RWPE2 (cell line): ENCODE results near the gene PXDN.
A peak's percentile ranks its signal among the peaks of the same experiment; 100 is the strongest.

Experiments
- ATAC-seq: fragments of 200-7000 bp; cut with Tn5 transposase; 3 replicates; pipeline ENCODE4 v1.9.1; 2021; ENCODE audit warnings: low read depth
- DNase-seq: peaks from one replicate; pipeline ENCODE4 v3.0.0-alpha.2; 2020; ENCODE audit warnings: low spot score
- H3K27ac ChIP-seq: fragments of 450-650 bp; 2 replicates; pipeline ENCODE4 v1.5.1; 2017; ENCODE audit warnings: mild to moderate bottlenecking; ENCODE audit not compliant: poor library complexity, severe bottlenecking
- H3K27me3 ChIP-seq: fragments of 250-450 bp; sonication (Bioruptor Pico); 2 replicates; pipeline ENCODE4 v1.5.1; 2021; ENCODE audit warnings: mild to moderate bottlenecking, moderate library complexity; ENCODE audit not compliant: insufficient read depth, poor library complexity, severe bottlenecking
- H3K36me3 ChIP-seq: fragments of 250-450 bp; sonication (Bioruptor Pico); 2 replicates; pipeline ENCODE4 v1.5.1; 2020; ENCODE audit warnings: low read depth, mild to moderate bottlenecking, moderate library complexity
- H3K4me1 ChIP-seq: fragments of 250-450 bp; sonication (Bioruptor Pico); 2 replicates; pipeline ENCODE4 v1.5.1; 2021; ENCODE audit warnings: mild to moderate bottlenecking, moderate library complexity; ENCODE audit not compliant: insufficient read depth, poor library complexity, severe bottlenecking
- H3K4me3 ChIP-seq: fragments of 250-450 bp; sonication (Bioruptor Pico); 2 replicates; pipeline ENCODE4 v1.5.1; 2021; ENCODE audit warnings: mild to moderate bottlenecking, moderate library complexity; ENCODE audit not compliant: severe bottlenecking
- H3K9me3 ChIP-seq: fragments of 250-450 bp; sonication (Bioruptor Pico); 2 replicates; pipeline ENCODE4 v1.5.1; 2021; ENCODE audit warnings: mild to moderate bottlenecking, moderate library complexity; ENCODE audit not compliant: severe bottlenecking
- TF ChIP-seq, protein P1 (sequence below): fragments of 450-650 bp; IDR thresholded peaks from one replicate; pipeline ENCODE4 v1.5.1; 2017; ENCODE audit warnings: mild to moderate bottlenecking, moderate library complexity; ENCODE audit not compliant: poor library complexity, severe bottlenecking

The PXDN gene

DNA sequence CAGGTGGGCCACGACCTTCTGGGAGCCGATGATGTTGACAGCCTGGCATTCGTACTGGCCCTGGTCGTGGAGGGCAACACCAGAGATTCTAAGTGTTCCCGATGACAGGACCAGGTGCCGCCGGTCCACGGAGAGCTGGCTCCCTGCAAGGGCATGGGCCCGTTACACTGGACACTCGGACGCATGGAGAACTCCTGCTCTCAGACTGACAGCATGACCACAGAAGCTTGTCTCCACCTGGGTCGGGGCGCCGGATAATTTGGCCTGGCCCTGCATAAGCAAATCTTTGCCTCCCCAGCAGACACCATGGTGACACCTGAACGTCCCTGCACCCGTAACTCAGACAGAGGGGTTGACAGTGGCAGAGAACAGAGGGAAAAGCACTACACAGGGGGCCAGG, 80.7 kb downstream of the PXDN start:
- Histone ChIP-seq H3K4me1 (no peaks in the 10 kb centered on the region), H3K36me3 (peaks cover 84% of the 10 kb centered on the region), H3K27ac (no peak overlapping the region), H3K27me3 (no peaks in the 10 kb centered on the region), H3K9me3 (no peaks in the 10 kb centered on the region), H3K4me3 (no peak overlapping the region)
- no peak for ATAC-seq
- TF ChIP-seq, protein P1, sequence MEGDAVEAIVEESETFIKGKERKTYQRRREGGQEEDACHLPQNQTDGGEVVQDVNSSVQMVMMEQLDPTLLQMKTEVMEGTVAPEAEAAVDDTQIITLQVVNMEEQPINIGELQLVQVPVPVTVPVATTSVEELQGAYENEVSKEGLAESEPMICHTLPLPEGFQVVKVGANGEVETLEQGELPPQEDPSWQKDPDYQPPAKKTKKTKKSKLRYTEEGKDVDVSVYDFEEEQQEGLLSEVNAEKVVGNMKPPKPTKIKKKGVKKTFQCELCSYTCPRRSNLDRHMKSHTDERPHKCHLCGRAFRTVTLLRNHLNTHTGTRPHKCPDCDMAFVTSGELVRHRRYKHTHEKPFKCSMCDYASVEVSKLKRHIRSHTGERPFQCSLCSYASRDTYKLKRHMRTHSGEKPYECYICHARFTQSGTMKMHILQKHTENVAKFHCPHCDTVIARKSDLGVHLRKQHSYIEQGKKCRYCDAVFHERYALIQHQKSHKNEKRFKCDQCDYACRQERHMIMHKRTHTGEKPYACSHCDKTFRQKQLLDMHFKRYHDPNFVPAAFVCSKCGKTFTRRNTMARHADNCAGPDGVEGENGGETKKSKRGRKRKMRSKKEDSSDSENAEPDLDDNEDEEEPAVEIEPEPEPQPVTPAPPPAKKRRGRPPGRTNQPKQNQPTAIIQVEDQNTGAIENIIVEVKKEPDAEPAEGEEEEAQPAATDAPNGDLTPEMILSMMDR, result no peak
- no peak for DNase-seq

DNA sequence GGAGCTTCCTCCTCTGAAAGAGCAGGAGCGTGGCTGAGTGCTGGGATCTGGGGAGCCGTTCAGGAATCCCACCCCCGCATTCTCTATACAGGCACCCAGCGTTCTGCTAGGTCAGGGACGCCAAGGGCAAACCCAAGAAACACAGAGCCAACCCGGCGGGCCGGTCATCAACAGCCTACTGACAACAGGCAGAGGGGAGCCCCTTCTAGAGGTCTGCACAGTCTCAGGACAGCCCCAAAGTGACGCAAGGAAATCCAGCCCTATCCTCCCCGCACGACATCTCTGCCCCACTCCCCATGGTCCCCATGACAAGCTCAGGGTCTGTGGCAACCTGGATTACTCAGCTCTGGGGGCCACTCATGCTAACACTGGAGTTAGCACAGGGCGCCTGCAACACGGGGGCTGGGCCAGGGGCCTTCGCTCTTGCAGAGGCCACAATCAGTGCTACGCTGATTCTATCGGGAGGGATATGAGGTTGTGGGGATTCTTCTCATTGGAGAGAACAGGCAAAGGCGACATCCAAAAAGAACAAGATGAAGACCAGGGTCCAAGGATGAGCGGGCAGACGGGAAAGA, 81.6 kb downstream of the PXDN start:
- ATAC-seq (no peak), DNase-seq (no peak)

GRCh38 chr2:1661891-1662605, 82.3 kb downstream of the PXDN start:
- DNase-seq (peak; percentile 56), ATAC-seq (no peak)
- no peak overlapping the region for H3K4me3 ChIP-seq
- no peaks in the 10 kb centered on the region for H3K27me3 ChIP-seq
- TF ChIP-seq, protein P1, result no peak
- H3K27ac ChIP-seq, result no peak overlapping the region
- H3K4me1 ChIP-seq, result no peaks in the 10 kb centered on the region
- H3K9me3 ChIP-seq, result no peaks in the 10 kb centered on the region
- H3K36me3 ChIP-seq, result peaks cover 82% of the 10 kb centered on the region

More for the DNA sequence above, 81.6 kb downstream of the PXDN start:
- peaks cover 84% of the 10 kb centered on the region for H3K36me3 ChIP-seq
- H3K27me3 ChIP-seq, result no peaks in the 10 kb centered on the region
- TF ChIP-seq, protein P1, result no peak
- H3K9me3 ChIP-seq, result no peaks in the 10 kb centered on the region
- no peaks in the 10 kb centered on the region for H3K4me1 ChIP-seq
- no peak overlapping the region for H3K27ac ChIP-seq
- H3K4me3 ChIP-seq, result no peak overlapping the region

DNA sequence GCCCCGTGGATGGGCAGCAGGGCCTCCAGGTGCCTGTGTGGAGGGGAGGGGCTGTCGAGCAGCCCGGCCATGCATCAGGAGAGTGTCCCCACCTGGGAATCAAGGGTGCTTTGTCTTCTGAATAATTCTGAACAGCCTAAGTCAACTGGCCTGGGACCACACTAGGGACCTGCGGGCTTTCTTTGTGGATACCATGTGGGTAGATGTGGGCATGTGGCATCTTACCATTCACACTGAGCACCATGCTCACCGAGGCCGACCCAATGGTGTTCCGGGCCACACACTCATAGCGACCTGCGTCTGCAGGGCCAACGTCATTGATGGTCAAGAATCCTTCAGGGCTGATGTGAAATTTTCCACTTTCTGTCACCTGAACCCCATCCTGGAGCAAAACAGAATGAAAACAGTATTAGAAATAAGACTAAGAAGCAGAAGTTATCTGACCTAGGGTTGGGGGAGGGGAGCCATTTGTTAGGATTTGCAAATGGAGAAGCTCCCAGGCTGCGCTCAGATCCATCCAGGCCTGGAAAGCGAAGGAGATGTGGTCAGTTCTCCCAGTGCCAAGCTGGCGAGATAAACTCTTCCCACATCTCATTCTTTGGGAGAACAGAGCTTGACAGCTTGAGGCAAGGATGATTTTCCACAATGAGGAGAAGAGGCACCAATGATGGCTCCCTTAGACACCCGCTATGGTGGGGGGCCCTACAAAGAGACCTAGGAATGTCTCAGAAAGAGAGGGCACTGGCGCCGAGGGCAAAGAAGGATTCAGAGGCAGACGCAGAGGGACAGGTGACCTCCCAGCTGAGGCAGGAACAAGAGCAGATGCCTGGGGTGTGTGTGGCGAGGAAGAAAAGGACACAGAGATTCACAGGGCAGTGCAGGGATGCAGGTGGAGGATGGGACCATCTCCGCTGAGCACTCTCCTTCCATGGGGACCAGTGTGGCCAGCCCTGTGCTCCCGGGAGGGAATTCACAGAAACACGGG, 83.4 kb downstream of the PXDN start:
- Histone ChIP-seq H3K27ac (no peak overlapping the region), H3K27me3 (no peaks in the 10 kb centered on the region), H3K4me1 (no peaks in the 10 kb centered on the region), H3K4me3 (no peak overlapping the region), H3K9me3 (no peaks in the 10 kb centered on the region), H3K36me3 (peaks cover 73% of the 10 kb centered on the region)
- TF ChIP-seq, protein P1, result no peak
- no peak for ATAC-seq
- no peak for DNase-seq
